KMS-11 (cell line): Measurements from ENCODE around the gene MAST4.

Experiments
- H2AFZ ChIP-seq: fragments of 200-600 bp; sonication (generic); 2 replicates; pipeline ENCODE4 v1.6.1; 2016; ENCODE audit warnings: antibody characterized with exemption, mixed run types, low read depth
- H3K27ac ChIP-seq: fragments of 200-600 bp; sonication (generic); 2 replicates; pipeline ENCODE4 v1.6.1; 2016; ENCODE audit warnings: mild to moderate bottlenecking, mixed run types
- H3K27me3 ChIP-seq: fragments of 200-600 bp; sonication (generic); 2 replicates; pipeline ENCODE4 v1.6.1; 2017; ENCODE audit warnings: mild to moderate bottlenecking, low read depth, mixed run types, moderate library complexity; ENCODE audit not compliant: insufficient read depth
- H3K36me3 ChIP-seq: fragments of 200-600 bp; sonication (generic); 2 replicates; pipeline ENCODE4 v1.6.1; 2017; ENCODE audit warnings: mild to moderate bottlenecking, mixed run types; ENCODE audit not compliant: insufficient read depth
- H3K4me1 ChIP-seq: fragments of 200-600 bp; sonication (generic); 2 replicates; pipeline ENCODE4 v1.6.1; 2016; ENCODE audit warnings: mild to moderate bottlenecking, low read depth, mixed run types; ENCODE audit not compliant: poor library complexity, severe bottlenecking
- H3K4me2 ChIP-seq: fragments of 200-600 bp; sonication (generic); 2 replicates; pipeline ENCODE4 v1.7.0; 2016; ENCODE audit warnings: mild to moderate bottlenecking, mixed run types
- H3K4me3 ChIP-seq: fragments of 200-600 bp; sonication (generic); IDR thresholded peaks from 2 replicates; pipeline ENCODE4 v1.6.1; 2017; ENCODE audit warnings: low read depth, low read length, mixed read lengths; ENCODE audit not compliant: insufficient read depth
- H3K79me2 ChIP-seq: fragments of 200-600 bp; sonication (generic); 2 replicates; pipeline ENCODE4 v1.6.1; 2016; ENCODE audit warnings: low read depth, mixed run types; ENCODE audit not compliant: insufficient read depth
- H3K9ac ChIP-seq: fragments of 200-600 bp; sonication (generic); 2 replicates; pipeline ENCODE4 v1.6.1; 2016; ENCODE audit warnings: mild to moderate bottlenecking, mixed run types
- H4K20me1 ChIP-seq: fragments of 200-600 bp; sonication (generic); 2 replicates; pipeline ENCODE4 v1.6.1; 2016; ENCODE audit warnings: mild to moderate bottlenecking, mixed run types; ENCODE audit not compliant: insufficient read depth
- TF ChIP-seq, protein P1 (sequence below): fragments of 200-600 bp; sonication (generic); conservative IDR thresholded peaks from 2 replicates; pipeline ENCODE4 v1.6.1; 2017; ENCODE audit warnings: low read depth, mild to moderate bottlenecking, antibody characterized with exemption, low read length, moderate library complexity, mixed read lengths

MAST4 gene

DNA sequence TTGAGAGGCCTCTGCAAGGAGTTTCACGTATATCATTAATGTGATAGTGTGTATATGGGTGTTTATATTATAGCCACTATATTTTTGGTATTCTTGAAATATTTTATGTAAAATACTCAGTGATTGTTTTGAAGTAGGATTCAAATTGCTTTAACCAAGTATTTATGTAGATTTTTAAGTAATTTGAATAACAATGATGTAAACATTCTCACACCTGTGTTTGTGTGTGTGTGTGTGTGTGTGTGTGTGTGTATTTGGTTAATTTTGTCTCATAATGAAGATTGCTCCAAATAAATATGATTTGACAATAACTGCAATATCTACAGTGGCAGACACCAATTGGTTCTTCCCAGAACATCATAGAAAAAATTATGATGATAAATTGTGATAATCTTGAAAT, 307.0 kb downstream of the MAST4 start:
- Histone ChIP-seq H3K36me3 (no peaks in the 10 kb centered on the region), H3K4me3 (no peak overlapping the region), H2AFZ (no peak overlapping the region), H3K4me1 (peaks cover 18% of the 10 kb centered on the region), H3K79me2 (no peaks in the 10 kb centered on the region), H3K9ac (no peak overlapping the region), H4K20me1 (no peaks in the 10 kb centered on the region), H3K27me3 (no peaks in the 10 kb centered on the region; the same call in 1 of the 2 replicates), H3K27ac (no peak overlapping the region), H3K4me2 (no peak overlapping the region)
- TF ChIP-seq, protein P1, sequence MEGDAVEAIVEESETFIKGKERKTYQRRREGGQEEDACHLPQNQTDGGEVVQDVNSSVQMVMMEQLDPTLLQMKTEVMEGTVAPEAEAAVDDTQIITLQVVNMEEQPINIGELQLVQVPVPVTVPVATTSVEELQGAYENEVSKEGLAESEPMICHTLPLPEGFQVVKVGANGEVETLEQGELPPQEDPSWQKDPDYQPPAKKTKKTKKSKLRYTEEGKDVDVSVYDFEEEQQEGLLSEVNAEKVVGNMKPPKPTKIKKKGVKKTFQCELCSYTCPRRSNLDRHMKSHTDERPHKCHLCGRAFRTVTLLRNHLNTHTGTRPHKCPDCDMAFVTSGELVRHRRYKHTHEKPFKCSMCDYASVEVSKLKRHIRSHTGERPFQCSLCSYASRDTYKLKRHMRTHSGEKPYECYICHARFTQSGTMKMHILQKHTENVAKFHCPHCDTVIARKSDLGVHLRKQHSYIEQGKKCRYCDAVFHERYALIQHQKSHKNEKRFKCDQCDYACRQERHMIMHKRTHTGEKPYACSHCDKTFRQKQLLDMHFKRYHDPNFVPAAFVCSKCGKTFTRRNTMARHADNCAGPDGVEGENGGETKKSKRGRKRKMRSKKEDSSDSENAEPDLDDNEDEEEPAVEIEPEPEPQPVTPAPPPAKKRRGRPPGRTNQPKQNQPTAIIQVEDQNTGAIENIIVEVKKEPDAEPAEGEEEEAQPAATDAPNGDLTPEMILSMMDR, result no peak

GRCh38 chr5:66903709-66904108, 307.5 kb downstream of the MAST4 start:
- Histone ChIP-seq H3K36me3 (no peaks in the 10 kb centered on the region), H3K4me3 (no peak overlapping the region), H3K4me2 (no peak overlapping the region), H3K79me2 (no peaks in the 10 kb centered on the region), H3K4me1 (peaks cover 18% of the 10 kb centered on the region), H3K9ac (no peak overlapping the region), H2AFZ (no peak overlapping the region), H3K27me3 (no peaks in the 10 kb centered on the region; the same call in 1 of the 2 replicates), H3K27ac (no peak overlapping the region), H4K20me1 (no peaks in the 10 kb centered on the region)
- TF ChIP-seq, protein P1, result no peak

DNA sequence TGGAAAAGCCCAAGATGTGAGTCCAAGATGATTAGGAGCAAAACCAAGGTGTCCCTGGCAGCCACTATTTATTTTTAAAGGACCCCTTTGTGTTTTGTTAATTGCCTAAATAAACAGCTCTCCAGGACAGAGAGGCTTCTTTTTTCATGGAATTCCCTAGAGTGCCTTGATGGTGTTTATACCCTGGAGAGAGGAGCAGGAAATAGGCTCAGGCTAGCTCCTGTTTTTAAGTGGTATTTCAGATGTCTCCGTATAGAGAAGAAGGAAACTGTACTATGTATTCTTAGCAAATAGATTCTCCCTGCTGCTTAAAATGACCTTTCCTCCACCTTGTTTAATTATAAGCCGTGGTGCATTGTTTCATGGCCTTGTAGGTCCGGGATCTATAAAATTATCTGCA, 308.0 kb downstream of the MAST4 start:
- no peak overlapping the region for H3K4me3 ChIP-seq
- H3K4me1 ChIP-seq, result peaks cover 18% of the 10 kb centered on the region
- no peaks in the 10 kb centered on the region; the same call in 1 of the 2 replicates for H3K27me3 ChIP-seq
- H3K4me2 ChIP-seq, result no peak overlapping the region
- no peak overlapping the region for H2AFZ ChIP-seq
- no peak overlapping the region for H3K9ac ChIP-seq
- TF ChIP-seq, protein P1, result no peak
- no peaks in the 10 kb centered on the region for H3K36me3 ChIP-seq
- no peak overlapping the region for H3K27ac ChIP-seq
- no peaks in the 10 kb centered on the region for H3K79me2 ChIP-seq
- H4K20me1 ChIP-seq, result no peaks in the 10 kb centered on the region

GRCh38 chr5:66906021-66906420, 309.8 kb downstream of the MAST4 start:
- Histone ChIP-seq H3K27me3 (no peaks in the 10 kb centered on the region; the same call in 1 of the 2 replicates), H3K36me3 (no peaks in the 10 kb centered on the region), H3K4me3 (no peak overlapping the region), H4K20me1 (no peaks in the 10 kb centered on the region), H3K79me2 (no peaks in the 10 kb centered on the region), H3K9ac (no peak overlapping the region), H3K4me2 (no peak overlapping the region), H2AFZ (no peak overlapping the region), H3K27ac (no peak overlapping the region), H3K4me1 (peaks cover 18% of the 10 kb centered on the region)
- TF ChIP-seq, protein P1, result no peak
